ENCODE measurements around the gene KIF26B. TPM values are rescaled to one million over a fixed set of nuclear protein-coding genes. Genes with fewer than 3 reads are reported as not detected.

The KIF26B gene
- total RNA-seq, 1 donor from 2014 or later: 43.1 TPM

DNA sequence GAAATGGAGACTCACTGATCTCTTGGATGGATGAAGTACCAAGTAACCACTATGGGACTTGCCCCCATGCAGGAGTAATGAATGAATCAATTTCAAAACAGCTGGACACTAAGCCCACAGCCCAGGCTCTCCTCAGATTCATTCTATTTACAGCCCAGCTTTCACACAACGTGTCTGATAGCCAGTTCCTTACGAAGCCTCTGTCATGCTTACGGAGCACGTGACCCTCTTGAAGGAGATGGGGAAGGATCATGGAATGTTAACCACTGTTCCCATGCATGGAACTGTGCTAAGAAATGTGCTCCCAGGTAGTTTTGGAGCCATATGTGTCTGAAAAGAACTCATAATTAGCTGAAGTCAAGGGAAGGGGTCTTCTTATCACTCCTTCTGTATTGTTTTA lies 124.1 kb downstream of the KIF26B start:
- peak; percentile 69 for DNase-seq (ENCODE audit: low spot score)

DNA sequence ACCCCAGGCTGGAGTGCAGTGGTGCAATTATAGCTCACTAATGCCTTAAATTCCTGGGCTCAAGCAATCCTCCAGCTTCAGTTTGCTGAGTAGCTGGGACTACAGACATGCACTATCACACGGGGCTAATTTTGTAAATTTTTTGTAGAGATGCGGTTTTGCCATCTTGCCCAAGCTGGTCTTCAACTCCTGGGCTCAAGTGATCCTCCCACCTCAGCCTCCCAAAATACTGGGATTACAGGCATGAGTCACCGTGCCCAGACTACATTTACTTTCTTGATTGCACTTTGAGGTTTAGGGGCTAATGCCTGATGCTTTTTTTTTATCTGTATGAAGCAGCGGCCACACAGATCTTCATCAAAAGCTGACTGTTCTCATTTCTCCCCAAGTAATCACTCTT lies 124.6 kb downstream of the KIF26B start:
- DNase-seq (ENCODE audit: low spot score): peak; percentile 74

- DNase-seq (ENCODE audit: low spot score): no peak
These were observed 128.2 kb downstream of the KIF26B start for GRCh38 chr1:245283001-245283400.

GRCh38 chr1:245285168-245285567 lies 130.4 kb downstream of the KIF26B start:
- no peak for DNase-seq (ENCODE audit: low spot score)

DNA sequence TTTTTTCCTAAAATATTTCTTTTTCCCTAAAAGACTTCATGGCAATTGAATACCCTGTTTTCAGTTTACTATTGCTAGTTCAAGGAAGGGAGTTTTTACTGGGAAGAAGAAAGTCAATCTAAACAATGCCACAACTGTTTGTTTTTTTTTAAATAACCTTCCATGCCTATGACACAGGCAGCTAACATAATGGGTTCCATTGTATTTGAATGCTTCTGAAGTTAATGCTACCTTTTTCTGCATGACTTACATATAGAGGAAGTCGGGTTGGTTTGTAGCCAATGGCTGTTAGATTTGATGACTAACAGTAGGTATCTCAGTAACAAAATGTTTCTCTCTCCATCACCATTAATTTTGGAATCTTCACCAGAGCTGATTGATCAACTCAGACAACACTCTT lies 134.0 kb downstream of the KIF26B start:
- no peak for DNase-seq (ENCODE audit: low spot score)

DNA sequence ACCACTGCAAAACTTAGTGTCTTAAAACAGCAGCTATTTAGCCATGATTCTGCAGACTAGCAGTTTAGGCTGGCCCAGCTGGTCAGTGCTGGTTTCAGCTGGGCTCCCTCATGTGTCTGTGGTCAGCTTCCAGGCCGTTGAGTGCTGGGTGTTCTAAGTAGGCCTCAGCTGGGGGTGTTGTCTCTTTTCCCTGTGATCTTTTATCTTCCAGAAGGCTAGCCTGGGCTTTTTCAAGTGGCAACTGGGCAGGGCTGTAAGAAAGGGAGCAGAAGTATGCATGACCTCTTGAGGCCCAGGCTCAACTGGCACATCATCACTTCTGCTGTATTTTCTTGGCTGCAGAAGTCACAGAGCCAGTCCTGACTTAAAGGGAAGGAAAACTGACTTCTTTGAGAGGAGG lies 136.1 kb downstream of the KIF26B start:
- peak; percentile 96 for DNase-seq (ENCODE audit: low spot score)

DNA sequence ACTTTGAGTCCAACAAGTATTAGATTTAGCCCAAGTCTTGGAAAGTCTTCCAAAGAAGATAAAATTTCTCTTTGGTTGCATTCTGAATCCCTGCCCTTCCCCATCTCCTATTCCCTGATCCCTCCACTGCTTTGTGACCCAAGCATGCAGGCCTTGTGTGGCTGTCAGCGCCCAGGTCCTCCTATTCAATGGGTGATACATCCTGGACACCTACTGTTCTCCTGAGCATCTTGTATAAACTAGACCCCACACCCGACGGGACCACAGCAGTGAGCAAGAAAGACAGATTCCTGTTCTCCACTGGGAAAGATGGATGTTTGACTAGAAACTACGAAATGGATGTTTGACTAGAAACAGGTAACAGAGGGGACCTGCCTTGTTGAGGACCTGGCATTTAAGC lies 136.6 kb downstream of the KIF26B start:
- DNase-seq (ENCODE audit: low spot score): no peak

DNA sequence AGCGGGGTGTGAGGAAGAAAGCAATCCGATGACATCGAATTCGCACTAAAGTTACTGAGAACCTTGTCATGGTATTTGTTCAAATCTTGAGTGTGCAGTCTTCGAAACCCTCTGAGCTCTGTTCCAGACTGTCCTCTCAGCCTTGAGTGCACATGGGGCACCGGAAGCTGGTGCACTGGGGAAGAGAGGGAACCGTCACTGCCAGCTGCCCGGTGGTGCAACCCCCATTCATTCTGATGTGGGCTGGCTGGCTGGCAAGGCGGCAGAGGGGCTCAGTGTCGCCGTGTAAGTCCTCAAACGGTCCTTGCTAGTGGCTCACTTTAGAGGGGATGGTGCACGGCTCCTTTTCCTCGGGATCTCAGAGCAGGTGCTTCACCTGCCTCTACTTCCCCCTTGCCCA lies 137.4 kb downstream of the KIF26B start:
- no peak for DNase-seq (ENCODE audit: low spot score)

DNA sequence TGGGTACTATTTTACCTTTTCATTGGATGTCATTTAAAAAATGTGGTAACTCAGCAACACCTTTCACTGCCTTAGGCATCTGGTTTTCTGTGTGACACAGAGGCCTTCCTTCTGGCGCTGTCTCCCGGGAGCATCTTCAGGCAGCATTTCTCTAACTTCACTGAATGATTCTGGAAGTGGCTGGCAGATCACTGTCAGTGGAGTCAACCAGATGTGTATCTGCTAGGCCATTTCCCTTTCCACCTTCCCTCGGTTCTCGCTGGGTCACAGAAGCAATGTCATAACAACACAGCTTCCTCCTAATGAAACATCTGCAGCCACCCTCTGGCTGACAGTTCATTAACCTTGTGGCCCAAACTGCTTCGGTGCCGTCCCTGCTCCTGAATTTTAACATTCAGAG lies 137.8 kb downstream of the KIF26B start:
- no peak for DNase-seq (ENCODE audit: low spot score)

DNA sequence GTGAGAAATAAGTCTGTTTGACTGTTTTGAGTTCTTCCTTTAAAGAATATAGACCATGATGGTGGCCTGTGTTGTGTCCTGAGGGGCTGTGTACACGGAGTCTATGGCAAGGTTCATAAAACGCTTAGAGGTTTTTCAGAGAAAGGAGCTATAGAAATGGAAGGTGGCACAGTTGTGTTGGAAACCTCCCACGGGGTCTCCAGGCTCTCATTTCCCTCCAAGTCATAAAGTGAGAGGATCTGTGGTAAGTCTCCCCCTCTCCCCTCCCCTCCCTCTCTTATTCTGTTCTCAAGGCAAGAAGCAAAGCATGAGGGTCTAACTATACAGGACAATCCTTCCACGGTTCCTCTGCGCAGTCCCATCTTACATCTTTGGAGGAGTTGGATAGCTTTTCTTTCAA lies 139.2 kb downstream of the KIF26B start:
- DNase-seq (ENCODE audit: low spot score): no peak

- peak; percentile 28 for DNase-seq (ENCODE audit: low spot score)
These were observed 144.0 kb downstream of the KIF26B start for GRCh38 chr1:245298781-245299180.

GRCh38 chr1:245301162-245301580 lies 146.4 kb downstream of the KIF26B start:
- DNase-seq (ENCODE audit: low spot score): peak; percentile 53

- DNase-seq (ENCODE audit: low spot score): no peak
These were observed 147.1 kb downstream of the KIF26B start for GRCh38 chr1:245301921-245302320.

- no peak for DNase-seq (ENCODE audit: low spot score)
These were observed 149.9 kb downstream of the KIF26B start for GRCh38 chr1:245304698-245305097.

DNA sequence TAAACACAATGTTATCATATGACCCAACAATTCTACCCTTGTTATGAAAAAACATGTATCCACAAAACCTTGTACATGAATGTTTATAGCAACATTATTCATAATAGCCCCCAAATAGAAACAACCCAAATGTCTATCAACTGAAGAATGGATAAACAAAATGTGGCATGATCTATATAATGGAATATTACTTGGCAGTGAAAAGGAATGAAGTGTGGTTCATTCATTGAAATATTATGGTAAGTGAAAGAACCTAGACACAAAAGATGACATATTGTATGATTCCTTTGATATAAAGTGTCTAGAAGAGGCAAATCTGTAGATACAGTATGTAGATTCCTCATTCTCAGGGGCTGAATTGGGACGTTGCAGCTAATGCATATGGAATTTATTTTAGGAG lies 151.2 kb downstream of the KIF26B start:
- DNase-seq (ENCODE audit: low spot score): no peak

GRCh38 chr1:245306628-245307410 lies 152.0 kb downstream of the KIF26B start:
- DNase-seq (ENCODE audit: low spot score): peak; percentile 34

DNA sequence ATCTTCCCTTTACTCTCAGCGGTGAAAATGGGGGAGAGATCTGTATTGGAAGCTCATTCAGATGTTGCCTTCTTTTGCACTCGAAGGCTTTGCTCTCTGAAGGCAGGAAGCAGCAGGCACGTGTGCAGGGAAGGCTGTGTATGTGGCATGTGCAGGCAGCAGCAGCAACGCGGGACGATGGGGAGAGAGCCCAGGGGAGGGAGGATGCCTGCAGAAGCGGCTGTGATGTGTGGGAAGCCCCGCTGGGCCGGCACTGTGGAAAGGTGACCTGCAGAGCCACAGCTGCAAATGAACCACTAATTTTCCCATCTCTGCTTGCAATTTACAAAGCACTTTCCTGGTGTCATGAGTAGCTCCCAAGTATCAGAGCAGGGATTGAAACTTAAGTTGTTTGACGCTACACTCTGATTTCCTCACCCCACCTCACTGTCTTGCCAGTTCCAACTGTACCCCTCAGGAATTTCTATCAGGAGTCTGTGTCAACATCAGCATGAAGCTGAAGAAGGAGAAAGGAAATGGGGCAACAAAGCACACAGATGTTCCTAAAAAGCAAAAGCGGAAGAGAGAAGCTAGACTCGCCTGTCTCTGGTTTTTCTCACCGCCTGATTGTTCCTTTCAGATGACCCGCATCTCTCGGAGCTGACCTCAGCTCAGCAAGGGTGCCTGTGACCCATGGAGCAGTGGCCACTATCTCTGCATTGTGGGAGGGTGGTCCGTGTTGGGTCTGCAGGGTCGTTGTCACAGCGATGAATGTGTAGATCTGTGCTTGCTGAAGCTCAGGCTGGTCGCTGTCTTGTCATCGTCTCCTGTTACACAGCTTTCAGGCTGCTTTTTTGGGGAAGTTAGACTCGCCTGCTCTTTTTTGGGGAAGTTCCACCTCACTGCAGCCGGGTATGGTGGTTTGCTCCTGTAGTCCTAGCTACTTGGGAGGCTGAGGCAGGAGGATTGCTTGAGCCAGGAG lies 156.1 kb downstream of the KIF26B start:
- peak; percentile 62 for DNase-seq (ENCODE audit: low spot score)

- no peak for DNase-seq (ENCODE audit: low spot score)
These were observed 157.2 kb downstream of the KIF26B start for GRCh38 chr1:245311887-245312536.

GRCh38 chr1:245313576-245313975 lies 158.8 kb downstream of the KIF26B start:
- DNase-seq (ENCODE audit: low spot score): no peak

DNA sequence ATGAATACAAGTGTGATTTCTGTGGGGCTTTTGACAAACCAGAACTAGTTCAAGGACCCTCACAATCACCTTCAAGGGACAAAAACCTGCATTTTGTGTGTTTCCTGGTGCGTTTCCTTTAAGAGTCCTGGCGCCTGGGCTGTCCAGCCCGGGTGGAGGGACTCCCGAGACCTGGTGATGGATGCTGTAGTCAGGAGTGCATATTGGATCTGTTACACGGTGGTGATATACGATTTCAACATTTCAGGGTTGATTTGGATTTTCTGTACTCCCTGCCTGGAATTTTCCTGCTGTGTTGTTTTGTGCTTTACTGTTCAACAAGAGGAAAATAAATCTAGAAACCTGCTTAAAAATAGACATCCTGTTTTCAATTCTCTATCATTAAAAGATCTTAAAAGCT lies 162.0 kb downstream of the KIF26B start:
- DNase-seq (ENCODE audit: low spot score): no peak

GRCh38 chr1:245317217-245317616 lies 162.4 kb downstream of the KIF26B start:
- DNase-seq (ENCODE audit: low spot score): no peak

DNA sequence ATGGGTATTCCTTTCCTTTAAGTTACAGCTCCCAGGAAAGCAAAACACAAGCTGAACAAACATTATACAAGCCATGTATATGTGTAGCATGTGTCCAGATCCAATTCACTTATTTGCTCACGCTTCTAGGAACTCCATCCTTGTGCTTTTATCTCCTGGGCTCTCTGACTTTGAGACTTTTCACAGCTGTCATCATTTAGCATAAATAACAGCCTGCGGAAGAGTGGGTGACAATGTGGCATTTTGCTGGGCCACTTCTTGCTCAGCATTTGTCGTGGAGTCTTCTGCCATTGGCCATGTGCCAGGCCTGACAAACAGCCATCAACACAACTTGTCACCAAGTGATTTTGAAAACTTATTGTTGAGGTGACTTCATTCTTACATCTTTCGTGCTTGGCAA lies 164.3 kb downstream of the KIF26B start:
- DNase-seq (ENCODE audit: low spot score): no peak
